Type B pancreatic cell (in vitro differentiated cells): ENCODE data around the gene SHISAL2A. TPM values are rescaled to one million over a fixed set of nuclear protein-coding genes. Genes with fewer than 3 reads are reported as not detected.

ENCODE experiments used
- DNase-seq: peaks from one replicate; pipeline ENCODE4 v3.0.0; 2021; ENCODE audit warnings: mixed read lengths; ENCODE audit not compliant: unreplicated experiment; ENCODE audit errors: extremely low spot score
- H3K27ac Mint-ChIP-seq: 2 replicates; pipeline ENCODE4 v1.8.0; 2021; ENCODE audit warnings: mild to moderate bottlenecking, mixed read lengths
- H3K27me3 Mint-ChIP-seq: 2 replicates; pipeline ENCODE4 v1.8.0; 2021; ENCODE audit warnings: mixed read lengths
- H3K36me3 Mint-ChIP-seq: 2 replicates; pipeline ENCODE4 v1.8.0; 2021; ENCODE audit warnings: mixed read lengths
- H3K4me1 Mint-ChIP-seq: one replicate; pipeline ENCODE4 v1.8.0; 2021; ENCODE audit warnings: mixed read lengths; ENCODE audit not compliant: unreplicated experiment
- H3K4me3 Mint-ChIP-seq: 2 replicates; pipeline ENCODE4 v1.8.0; 2021; ENCODE audit warnings: mild to moderate bottlenecking, mixed read lengths
- H3K9me3 Mint-ChIP-seq: 2 replicates; pipeline ENCODE4 v1.8.0; 2021; ENCODE audit warnings: mixed read lengths
- total RNA-seq: library from RNA; stranded (reverse); gene quantifications from 2 replicates; pipeline ENCODE4 v1.2.1, GENCODE V29; 2021; ENCODE audit warnings: low replicate concordance
- TF ChIP-seq, protein P1 (sequence below): fragments of 200-600 bp; sonication (generic); conservative IDR thresholded peaks from 2 replicates; pipeline ENCODE4 v1.5.0; 2021; ENCODE audit warnings: antibody characterized with exemption, mild to moderate bottlenecking

The SHISAL2A gene
- total RNA-seq, 1 donor from 2014 or later, result not detected

GRCh38 chr1:52665006-52665941 lies 32.3 kb downstream of the SHISAL2A start:
- Mint-ChIP-seq H3K4me1 (peaks cover 34% of the 10 kb centered on the region), H3K27ac (no peak overlapping the region)

GRCh38 chr1:52667290-52667689 lies 34.3 kb downstream of the SHISAL2A start:
- H3K9me3 Mint-ChIP-seq, result no peaks in the 10 kb centered on the region

More at GRCh38 chr1:52665006-52665941, 32.3 kb downstream of the SHISAL2A start:
- Mint-ChIP-seq H3K27me3 (no peaks in the 10 kb centered on the region), H3K4me3 (no peak overlapping the region), H3K36me3 (no peaks in the 10 kb centered on the region), H3K9me3 (no peaks in the 10 kb centered on the region)
- no peak for DNase-seq
- TF ChIP-seq, protein P1, sequence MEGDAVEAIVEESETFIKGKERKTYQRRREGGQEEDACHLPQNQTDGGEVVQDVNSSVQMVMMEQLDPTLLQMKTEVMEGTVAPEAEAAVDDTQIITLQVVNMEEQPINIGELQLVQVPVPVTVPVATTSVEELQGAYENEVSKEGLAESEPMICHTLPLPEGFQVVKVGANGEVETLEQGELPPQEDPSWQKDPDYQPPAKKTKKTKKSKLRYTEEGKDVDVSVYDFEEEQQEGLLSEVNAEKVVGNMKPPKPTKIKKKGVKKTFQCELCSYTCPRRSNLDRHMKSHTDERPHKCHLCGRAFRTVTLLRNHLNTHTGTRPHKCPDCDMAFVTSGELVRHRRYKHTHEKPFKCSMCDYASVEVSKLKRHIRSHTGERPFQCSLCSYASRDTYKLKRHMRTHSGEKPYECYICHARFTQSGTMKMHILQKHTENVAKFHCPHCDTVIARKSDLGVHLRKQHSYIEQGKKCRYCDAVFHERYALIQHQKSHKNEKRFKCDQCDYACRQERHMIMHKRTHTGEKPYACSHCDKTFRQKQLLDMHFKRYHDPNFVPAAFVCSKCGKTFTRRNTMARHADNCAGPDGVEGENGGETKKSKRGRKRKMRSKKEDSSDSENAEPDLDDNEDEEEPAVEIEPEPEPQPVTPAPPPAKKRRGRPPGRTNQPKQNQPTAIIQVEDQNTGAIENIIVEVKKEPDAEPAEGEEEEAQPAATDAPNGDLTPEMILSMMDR, result no peak

DNA sequence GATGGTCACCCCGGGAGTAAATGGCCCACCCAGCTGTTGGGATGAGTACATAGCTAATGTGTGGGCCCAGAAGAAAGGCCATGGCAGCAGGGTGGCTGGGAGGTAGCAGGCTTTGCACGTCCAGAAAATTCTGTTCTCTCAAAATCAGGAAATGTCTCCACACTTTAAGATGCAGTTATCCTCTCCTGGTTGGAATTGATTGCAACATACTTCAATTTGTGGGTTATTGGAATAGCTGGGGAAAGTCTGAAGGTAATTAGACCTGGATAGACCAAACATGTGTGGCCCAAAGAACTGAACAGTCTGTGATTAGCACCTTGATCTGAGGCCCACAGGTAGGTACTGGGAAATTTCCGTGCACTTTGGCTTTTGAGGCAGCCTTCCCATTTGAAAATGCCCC lies 35.0 kb downstream of the SHISAL2A start:
- Mint-ChIP-seq H3K9me3 (no peaks in the 10 kb centered on the region), H3K27ac (no peak overlapping the region), H3K27me3 (no peaks in the 10 kb centered on the region), H3K4me3 (no peak overlapping the region), H3K36me3 (no peaks in the 10 kb centered on the region), H3K4me1 (peaks cover 22% of the 10 kb centered on the region)
- DNase-seq, result no peak
- TF ChIP-seq, protein P1, result no peak

More at GRCh38 chr1:52667290-52667689, 34.3 kb downstream of the SHISAL2A start:
- Mint-ChIP-seq H3K4me1 (peaks cover 27% of the 10 kb centered on the region), H3K27ac (no peak overlapping the region), H3K27me3 (no peaks in the 10 kb centered on the region), H3K36me3 (no peaks in the 10 kb centered on the region), H3K4me3 (no peak overlapping the region)
- no peak for DNase-seq
- TF ChIP-seq, protein P1, result no peak

DNA sequence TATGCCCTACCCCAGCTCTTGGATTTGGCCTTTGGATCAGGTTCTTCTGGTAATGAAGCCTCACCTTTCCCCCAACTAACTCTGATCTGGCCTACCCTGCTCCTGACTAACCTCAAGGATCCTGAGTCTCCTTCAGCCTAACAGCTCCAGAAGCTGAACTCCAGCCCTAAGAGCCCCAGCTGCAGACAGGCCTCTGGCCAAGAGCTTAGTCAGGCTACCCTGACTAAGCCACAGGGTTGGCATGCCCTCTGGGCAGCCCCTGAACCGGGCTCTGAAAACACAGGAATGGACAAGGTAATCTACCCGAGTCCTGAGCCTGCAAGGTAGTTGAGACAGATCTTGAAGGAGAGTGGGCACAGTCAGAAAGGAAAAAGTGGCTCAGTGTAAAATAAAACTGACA lies 35.7 kb downstream of the SHISAL2A start:
- Mint-ChIP-seq H3K9me3 (no peaks in the 10 kb centered on the region), H3K4me1 (peaks cover 16% of the 10 kb centered on the region), H3K36me3 (no peaks in the 10 kb centered on the region), H3K27ac (no peak overlapping the region), H3K27me3 (no peaks in the 10 kb centered on the region), H3K4me3 (no peak overlapping the region)
- TF ChIP-seq, protein P1, result no peak
- DNase-seq, result no peak

- Mint-ChIP-seq H3K9me3 (no peaks in the 10 kb centered on the region), H3K36me3 (no peaks in the 10 kb centered on the region), H3K4me1 (peaks cover 18% of the 10 kb centered on the region), H3K27me3 (no peaks in the 10 kb centered on the region), H3K4me3 (no peak overlapping the region), H3K27ac (no peak overlapping the region)
- TF ChIP-seq, protein P1, result no peak
- no peak for DNase-seq
Measured at GRCh38 chr1:52669696-52670095, 36.7 kb downstream of the SHISAL2A start.
